HFFc6 (cell line): ENCODE results near the gene TRAK2. TPM values are rescaled to one million over a fixed set of nuclear protein-coding genes. Genes with fewer than 3 reads are reported as not detected.
"Not testable (repeated sequence)": the region's sequence is repeated elsewhere in the genome, so short reads cannot be mapped to it uniquely, and the experiment has no call there.

ENCODE experiments used
- DNase-seq: peaks from one replicate; pipeline ENCODE4 v3.0.0-alpha.2; 2018
- H3K27ac Mint-ChIP-seq: 2 replicates; pipeline ENCODE4 v1.8.0; 2020; ENCODE audit warnings: mild to moderate bottlenecking, mixed read lengths
- H3K27me3 Mint-ChIP-seq: 2 replicates; pipeline ENCODE4 v1.8.0; 2021; ENCODE audit warnings: mild to moderate bottlenecking, moderate library complexity, mixed read lengths; ENCODE audit not compliant: insufficient read depth
- H3K36me3 Mint-ChIP-seq: 2 replicates; pipeline ENCODE4 v1.8.0; 2021; ENCODE audit warnings: low read depth, mixed read lengths
- H3K4me1 Mint-ChIP-seq: 2 replicates; pipeline ENCODE4 v1.8.0; 2020; ENCODE audit warnings: low read depth, mixed read lengths
- H3K4me3 Mint-ChIP-seq: 2 replicates; pipeline ENCODE4 v1.8.0; 2020; ENCODE audit warnings: mild to moderate bottlenecking, moderate library complexity, mixed read lengths
- H3K9me3 Mint-ChIP-seq: 2 replicates; pipeline ENCODE4 v1.8.0; 2020; ENCODE audit warnings: mild to moderate bottlenecking, mixed read lengths
- total RNA-seq, 6 experiments: library from RNA; stranded (reverse); fragmentation: NEBNext Ultra II Directional; extraction: Animal tissue kit (Norgen Biotek cat#: 25700); gene quantifications; 2 replicates in 1 of 6; 3 replicates in 5 of 6; pipeline ENCODE4 v1.2.3, GENCODE V29; 2021
- TF ChIP-seq, protein P1 (sequence below): fragments of 200-600 bp; sonication (generic); IDR thresholded peaks from 2 replicates; pipeline ENCODE4 v1.5.0; 2021; ENCODE audit warnings: antibody characterized with exemption, mild to moderate bottlenecking

TRAK2 gene
- total RNA-seq, 6 experiments from 2014 or later: 43.2 to 55.8 (median 54.0) TPM

DNA sequence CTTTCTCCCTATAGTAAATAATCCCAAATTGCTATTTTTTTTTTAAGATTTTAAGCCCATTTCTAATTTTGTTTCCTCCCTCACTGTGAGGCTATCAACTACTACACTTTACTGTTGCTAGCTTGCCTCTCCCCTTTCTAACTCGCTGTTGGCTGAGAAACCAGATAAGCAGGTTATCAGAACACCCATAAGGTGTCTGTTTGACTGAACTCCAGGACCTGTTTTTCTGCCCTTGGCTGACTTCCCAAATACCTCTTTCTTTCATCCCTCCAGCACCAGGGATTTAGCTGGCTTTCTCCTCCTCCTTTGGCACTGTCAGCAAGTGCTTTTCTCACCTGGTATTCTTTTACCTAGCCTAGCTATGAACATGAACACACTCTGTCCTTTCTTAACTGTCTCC is 11.1 kb downstream of the TRAK2 start:
- Mint-ChIP-seq H3K36me3 (peaks cover 14% of the 10 kb centered on the region), H3K9me3 (no peaks in the 10 kb centered on the region), H3K27ac (no peak overlapping the region), H3K27me3 (peaks cover 1% of the 10 kb centered on the region; the same call in 1 of the 2 replicates), H3K4me1 (peaks cover 32% of the 10 kb centered on the region), H3K4me3 (no peak overlapping the region)
- DNase-seq: no peak
- TF ChIP-seq, protein P1, sequence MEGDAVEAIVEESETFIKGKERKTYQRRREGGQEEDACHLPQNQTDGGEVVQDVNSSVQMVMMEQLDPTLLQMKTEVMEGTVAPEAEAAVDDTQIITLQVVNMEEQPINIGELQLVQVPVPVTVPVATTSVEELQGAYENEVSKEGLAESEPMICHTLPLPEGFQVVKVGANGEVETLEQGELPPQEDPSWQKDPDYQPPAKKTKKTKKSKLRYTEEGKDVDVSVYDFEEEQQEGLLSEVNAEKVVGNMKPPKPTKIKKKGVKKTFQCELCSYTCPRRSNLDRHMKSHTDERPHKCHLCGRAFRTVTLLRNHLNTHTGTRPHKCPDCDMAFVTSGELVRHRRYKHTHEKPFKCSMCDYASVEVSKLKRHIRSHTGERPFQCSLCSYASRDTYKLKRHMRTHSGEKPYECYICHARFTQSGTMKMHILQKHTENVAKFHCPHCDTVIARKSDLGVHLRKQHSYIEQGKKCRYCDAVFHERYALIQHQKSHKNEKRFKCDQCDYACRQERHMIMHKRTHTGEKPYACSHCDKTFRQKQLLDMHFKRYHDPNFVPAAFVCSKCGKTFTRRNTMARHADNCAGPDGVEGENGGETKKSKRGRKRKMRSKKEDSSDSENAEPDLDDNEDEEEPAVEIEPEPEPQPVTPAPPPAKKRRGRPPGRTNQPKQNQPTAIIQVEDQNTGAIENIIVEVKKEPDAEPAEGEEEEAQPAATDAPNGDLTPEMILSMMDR: no peak

- H3K4me1 Mint-ChIP-seq: peaks cover 33% of the 10 kb centered on the region
- H3K27ac Mint-ChIP-seq, H3K9me3 Mint-ChIP-seq, DNase-seq, H3K4me3 Mint-ChIP-seq, H3K27me3 Mint-ChIP-seq: not testable (repeated sequence)
- H3K36me3 Mint-ChIP-seq: peaks cover 14% of the 10 kb centered on the region
Observed at GRCh38 chr2:201439336-201439922, 11.8 kb downstream of the TRAK2 start.

DNA sequence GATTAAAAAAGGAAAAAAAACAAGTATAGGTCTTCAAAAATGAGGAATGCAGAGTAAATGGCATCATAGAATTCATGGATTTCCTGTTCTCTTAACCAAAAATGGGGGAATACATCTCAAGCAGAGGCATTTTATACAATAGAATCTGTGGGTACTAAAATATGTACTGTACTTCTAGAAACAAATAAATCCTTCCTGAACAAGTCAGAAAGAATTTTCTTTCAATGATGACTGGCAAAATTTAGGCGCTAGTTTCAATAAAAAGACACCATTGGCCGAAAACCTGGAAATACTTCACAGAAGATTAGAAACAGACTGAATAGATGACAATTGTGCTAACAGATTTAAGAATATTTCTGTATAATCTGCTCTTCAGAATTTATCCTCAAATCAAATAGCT is 15.1 kb downstream of the TRAK2 start:
- TF ChIP-seq, protein P1: no peak
- H3K9me3 Mint-ChIP-seq: no peaks in the 10 kb centered on the region
- H3K36me3 Mint-ChIP-seq: peaks cover 20% of the 10 kb centered on the region
- peaks cover 66% of the 10 kb centered on the region for H3K4me1 Mint-ChIP-seq
- H3K27me3 Mint-ChIP-seq: peaks cover 1% of the 10 kb centered on the region; the same call in 1 of the 2 replicates
- DNase-seq: no peak
- peak overlapping the region; percentile 50 for H3K27ac Mint-ChIP-seq
- no peak overlapping the region for H3K4me3 Mint-ChIP-seq

- peaks cover 16% of the 10 kb centered on the region for H3K9me3 Mint-ChIP-seq
- TF ChIP-seq, protein P1: no peak
- H3K4me1 Mint-ChIP-seq: peaks cover 69% of the 10 kb centered on the region
- DNase-seq: no peak
- H3K27me3 Mint-ChIP-seq: no peaks in the 10 kb centered on the region
- H3K27ac Mint-ChIP-seq: peak overlapping the region; percentile 94
- peak overlapping the region; percentile 76 for H3K4me3 Mint-ChIP-seq
- peaks cover 28% of the 10 kb centered on the region for H3K36me3 Mint-ChIP-seq
Observed at GRCh38 chr2:201433394-201433995, 17.8 kb downstream of the TRAK2 start.

GRCh38 chr2:201432621-201433393 is 18.5 kb downstream of the TRAK2 start:
- peak; percentile 15 for DNase-seq
- peak overlapping the region; percentile 76 for H3K4me3 Mint-ChIP-seq
- H3K9me3 Mint-ChIP-seq: peaks cover 17% of the 10 kb centered on the region
- no peaks in the 10 kb centered on the region for H3K27me3 Mint-ChIP-seq
- H3K4me1 Mint-ChIP-seq: peaks cover 69% of the 10 kb centered on the region
- H3K36me3 Mint-ChIP-seq: peaks cover 34% of the 10 kb centered on the region
- H3K27ac Mint-ChIP-seq: peak overlapping the region; percentile 94
- TF ChIP-seq, protein P1: no peak
